Measurements from ENCODE around the gene USP32. TPM values are rescaled to one million over a fixed set of nuclear protein-coding genes. Genes with fewer than 3 reads are reported as not detected.

USP32 gene
- total and polyA plus RNA-seq, 10 of the 15 experiments (the other 5 are each of a cell fraction or from before 2014, with no cell fraction given), result 7.8 to 37.3 (median 25.5) TPM

- TF ChIP-seq MLLT1 (IDR thresholded peaks at IDR 0.05), result no peak
- TF ChIP-seq MTA2 (IDR thresholded peaks at IDR 0.05; ENCODE audit: low read depth), result peak; percentile 12; the same call in 1 of the 2 replicates
- TF ChIP-seq PAX8 (IDR thresholded peaks at IDR 0.05), result no peak
- no peak for TF ChIP-seq ZNF592 (IDR thresholded peaks at IDR 0.05)
- no peak for TF ChIP-seq POLR2AphosphoS2 (IDR thresholded peaks at IDR 0.05; ENCODE audit: low read depth, low read length)
- peak; percentile 19; the same call in 1 of the 2 replicates for TF ChIP-seq SPI1 (IDR thresholded peaks at IDR 0.05; ENCODE audit: borderline replicate concordance, insufficient read depth, low read depth, low read length)
- TF ChIP-seq ZNF24 (IDR thresholded peaks at IDR 0.05), result no peak
- no peak for TF ChIP-seq TCF12 (IDR thresholded peaks at IDR 0.05; ENCODE audit: low read depth, low read length)
- no peak for TF ChIP-seq SMC3 (IDR thresholded peaks at IDR 0.05; ENCODE audit: borderline replicate concordance, low read length)
- no peak for TF ChIP-seq ZNF384 (IDR thresholded peaks at IDR 0.05; ENCODE audit: borderline replicate concordance, low read depth, low read length)
- peak; percentile 60 for TF ChIP-seq USF2 (IDR thresholded peaks at IDR 0.05; ENCODE audit: borderline replicate concordance, low read depth, low read length)
- 0 out of 2 replicates have a peak, but pooled peaks have one; percentile 19 for TF ChIP-seq MXI1 (IDR thresholded peaks at IDR 0.05; ENCODE audit: low read depth, low read length)
Observed at GRCh38 chr17:60305141-60305540, 86.8 kb downstream of the USP32 start (continued).

Data from GM12878 (cell line).